Subcutaneous adipose tissue (tissue), 4 donors: ENCODE data around the gene GABBR1. TPM values are rescaled to one million over a fixed set of nuclear protein-coding genes. Genes with fewer than 3 reads are reported as not detected.

Experiments used
- CTCF ChIP-seq: fragments of 450-650 bp; IDR thresholded peaks from one replicate; pipeline ENCODE4 v1.5.1; 2016; ENCODE audit warnings: low read depth, mild to moderate bottlenecking, control low read depth, antibody characterized with exemption, moderate library complexity
- total RNA-seq, 4 donors: library from RNA; depleted of rRNA; stranded (reverse); fragments of >200 nt; gene quantifications; one replicate each; pipeline ENCODE4 v1.1.0, GENCODE V29; 2016

GABBR1 gene
- total RNA-seq, 4 donors from 2014 or later: 20.6 to 31.0 (median 25.0) TPM

DNA sequence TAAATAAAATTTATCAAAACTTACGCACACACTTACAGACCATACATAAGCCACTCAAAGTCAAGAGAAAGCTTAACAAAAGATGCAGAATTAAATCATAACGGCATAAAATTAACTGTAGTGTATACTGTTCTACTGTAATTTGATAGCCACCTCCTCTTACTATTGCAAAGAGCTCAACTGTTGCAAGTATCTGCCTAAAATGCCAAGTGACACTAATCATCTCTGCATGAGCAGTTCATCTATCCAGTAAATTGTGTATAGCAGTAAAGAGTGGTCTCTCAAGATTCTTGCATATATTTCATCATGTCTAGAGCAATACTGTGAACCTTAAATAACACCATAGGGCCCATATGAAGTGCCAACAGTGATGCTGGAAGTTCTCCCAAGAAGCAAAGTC lies 35.8 kb downstream of the GABBR1 start:
- no peak for TF ChIP-seq CTCF

- TF ChIP-seq CTCF: no peak
Observed at GRCh38 chr6:29596381-29596900, 36.5 kb downstream of the GABBR1 start.

DNA sequence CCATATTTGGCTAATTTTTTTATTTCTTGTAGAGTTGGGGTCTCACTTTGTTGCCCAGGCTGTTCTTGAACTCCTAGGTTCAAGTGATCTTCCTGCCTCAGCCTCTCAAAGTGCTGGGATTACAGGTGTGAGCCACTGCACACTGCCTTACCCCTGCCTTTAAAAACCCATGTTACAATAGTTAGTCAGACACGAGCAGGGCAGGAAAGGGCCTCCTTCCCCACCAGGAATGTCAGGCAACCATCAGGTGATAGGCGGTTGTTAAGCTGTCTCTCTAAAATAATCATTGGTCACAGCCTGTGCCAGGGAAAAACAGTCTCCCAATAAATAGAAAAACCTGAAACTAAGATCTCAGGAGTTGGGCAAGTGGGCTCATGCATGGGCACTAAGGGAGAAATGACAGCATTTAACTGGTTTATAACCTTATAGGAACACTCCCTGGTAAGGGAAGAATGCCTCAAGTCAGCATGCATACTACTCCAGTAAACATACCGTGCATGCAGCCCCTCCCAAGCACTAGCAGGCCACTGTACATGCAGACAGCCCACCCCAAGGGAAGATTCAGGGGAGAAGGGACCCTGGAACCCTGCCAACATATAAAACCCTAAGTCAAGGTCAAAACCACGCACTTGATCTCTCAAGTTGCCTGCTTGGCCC lies 39.7 kb downstream of the GABBR1 start:
- no peak for TF ChIP-seq CTCF

DNA sequence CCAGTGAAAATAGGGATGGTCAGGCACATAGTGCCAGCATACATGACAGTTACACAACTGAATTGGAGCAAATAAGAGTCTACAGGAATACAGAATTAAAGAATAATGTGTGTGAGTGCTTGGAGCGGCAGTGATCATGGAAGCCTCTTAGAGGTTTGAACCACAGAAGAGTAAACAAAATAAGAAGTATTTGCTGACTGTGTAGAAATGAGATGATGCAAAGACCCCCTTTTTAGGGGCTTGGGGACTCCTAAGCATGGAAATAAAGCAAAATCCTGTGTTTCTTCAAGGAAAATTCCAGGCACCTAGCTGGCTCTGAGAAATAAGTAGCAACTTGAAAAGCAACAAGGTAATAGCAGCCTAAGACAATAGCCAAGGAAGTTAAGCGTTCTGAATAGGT lies 41.3 kb downstream of the GABBR1 start:
- no peak for TF ChIP-seq CTCF

GRCh38 chr6:29590218-29590808 lies 42.7 kb downstream of the GABBR1 start:
- TF ChIP-seq CTCF: no peak

DNA sequence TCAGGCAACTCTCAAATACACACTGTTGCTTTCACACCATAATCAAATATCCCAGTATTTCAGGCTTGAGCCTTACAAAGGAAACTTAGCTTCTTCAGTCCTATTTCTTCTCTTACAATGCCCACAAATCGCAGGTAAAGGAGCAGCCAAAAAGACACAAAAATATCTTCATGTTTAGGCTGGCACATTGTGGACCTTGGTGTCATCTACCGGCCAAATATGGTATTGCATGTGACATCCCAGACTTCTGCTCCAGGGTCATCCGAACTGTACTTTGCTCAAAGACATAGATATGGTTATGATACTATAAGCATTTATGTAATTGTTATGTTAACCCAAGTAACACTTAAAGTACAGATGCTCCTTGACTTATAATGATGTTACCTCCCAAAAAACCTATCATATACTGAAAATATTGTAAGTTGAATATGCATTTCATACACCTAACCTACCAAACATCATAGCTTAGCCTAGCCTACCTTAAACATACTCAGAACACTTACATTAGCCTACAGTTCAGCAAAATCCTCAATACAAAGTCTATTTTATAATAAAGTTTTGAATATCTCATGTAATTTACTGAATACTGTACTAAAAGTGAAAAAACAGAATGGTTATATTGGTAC lies 43.4 kb downstream of the GABBR1 start:
- no peak for TF ChIP-seq CTCF

DNA sequence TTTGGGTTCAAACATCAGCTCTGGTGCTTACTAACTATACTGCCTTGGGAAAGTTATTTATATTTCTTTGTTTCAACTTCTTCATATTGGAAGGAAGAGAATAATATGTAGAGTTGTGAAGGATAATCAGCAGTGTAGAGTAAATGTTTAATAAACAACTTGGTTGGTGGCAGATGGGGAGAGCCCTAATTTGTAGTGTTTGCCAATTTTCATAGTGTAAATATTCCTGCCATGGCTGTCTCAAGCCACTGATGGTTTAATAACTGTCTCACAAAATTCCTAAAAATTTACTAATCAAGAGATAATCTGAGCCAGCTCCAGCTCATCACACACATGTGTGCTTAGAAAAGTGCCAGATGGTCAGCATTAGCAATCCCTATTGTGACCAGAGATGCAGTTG lies 48.2 kb downstream of the GABBR1 start, which contains the start of gene OR2H2:
TSS of gene OR2H2 (plus strand) at position 301 of the 400 bp plus-strand sequence. CDS start 2,824 bp downstream, outside the sequence.
- TF ChIP-seq CTCF: no peak
